K562 (cell line): Measurements from ENCODE around the gene DHRS13. TPM values are rescaled to one million over a fixed set of nuclear protein-coding genes. Genes with fewer than 3 reads are reported as not detected.

ENCODE experiments used
- ATAC-seq: fragments of 200-7000 bp; cut with Tn5 transposase; 3 replicates; pipeline ENCODE4 v1.9.1; 2020; ENCODE audit warnings: moderate library complexity
- BruUV-seq: library from RNA; stranded (reverse); fragments of 400-500 nt; replicated peaks from 2 replicates; lab custom pipeline; 2021; lab: Mats Ljungman, UMichigan
- CTCF ChIA-PET: fragments of 300-600 bp; formaldehyde crosslinking; extraction: SDS; loops from one replicate; lab custom pipeline; 2021; ENCODE audit warnings: low intra/inter-chr PET ratio; lab: Yijun Ruan, JAX
- POLR2A ChIA-PET: fragments of 300-600, 350-650 bp; sonication (Branson Sonifier 250); formaldehyde crosslinking; extraction: SDS; loops from one replicate; lab custom pipeline; 2021; ENCODE audit warnings: antibody characterized with exemption, inconsistent platforms; lab: Yijun Ruan, JAX
- DNase-seq, 4 experiments: peaks; one replicate each; pipeline versions ENCODE4 v3.0.0 to v3.0.0-alpha.2; 2011 to 2018; ENCODE audit warnings: low spot score in 3 of 4, mixed read lengths in 3 of 4; ENCODE audit errors: extremely low read depth in 1 of 4
- FAIRE-seq: peaks from 2 replicates; lab custom pipeline; 2011; peaks lifted over from hg19 to GRCh38; lab: Jason Lieb, UNC
- H2AFZ ChIP-seq: 2 replicates; pipeline ENCODE4 v1.6.0; 2011; ENCODE audit warnings: low read depth, low read length, control low read depth, inconsistent platforms
- H3K27ac ChIP-seq: fragments of 200-600 bp; 3 replicates; pipeline ENCODE4 v1.8.0; 2011; ENCODE audit warnings: low read depth, mild to moderate bottlenecking, control low read depth, inconsistent platforms, low read length, moderate library complexity, mixed read lengths; ENCODE audit errors: extremely low read depth
- H3K27me3 ChIP-seq, 2 experiments: fragments of 300-600 bp in 1 of 2; 2 replicates in 1 of 2; 3 replicates in 1 of 2; pipeline versions ENCODE4 v1.6.0 to v1.8.0; 2011; ENCODE audit warnings: inconsistent platforms in 2 of 2, low read length in 2 of 2, mild to moderate bottlenecking in 1 of 2, mixed read lengths in 1 of 2, moderate library complexity in 1 of 2; ENCODE audit not compliant: control insufficient read depth in 2 of 2, insufficient read depth in 2 of 2
- H3K36me3 ChIP-seq: fragments of 300-600 bp; 3 replicates; pipeline ENCODE4 v1.8.0; 2011; ENCODE audit warnings: mild to moderate bottlenecking, low read length, inconsistent platforms; ENCODE audit not compliant: control insufficient read depth, insufficient read depth
- H3K4me1 ChIP-seq, 2 experiments: fragments of 200-600 bp in 1 of 2; replicated peaks in 1 of 2; 2 replicates in 1 of 2; 3 replicates in 1 of 2; pipeline versions ENCODE4 v1.5.1 to v1.8.0; 2011; ENCODE audit warnings: inconsistent platforms in 2 of 2, low read length in 2 of 2, mild to moderate bottlenecking in 1 of 2, mixed read lengths in 1 of 2, moderate library complexity in 1 of 2; ENCODE audit not compliant: control insufficient read depth in 2 of 2, insufficient read depth in 2 of 2
- H3K4me2 ChIP-seq: 2 replicates; pipeline ENCODE4 v1.6.1; 2011; ENCODE audit warnings: low read length, control low read depth, inconsistent platforms, mixed read lengths; ENCODE audit not compliant: insufficient read depth
- H3K4me3 ChIP-seq: fragments of 200-600 bp; sonication (generic), shearing (Covaris generic); 2 replicates; pipeline ENCODE4 v1.5.1; 2016; ENCODE audit warnings: control low read depth, inconsistent platforms
- H3K79me2 ChIP-seq: fragments of 200-600 bp; 3 replicates; pipeline ENCODE4 v1.8.0; 2011; ENCODE audit warnings: low read length, inconsistent platforms; ENCODE audit not compliant: control insufficient read depth, insufficient read depth
- H3K9ac ChIP-seq, 2 experiments: 2 replicates each; pipeline versions ENCODE4 v1.6.0 to v1.6.1; 2011; ENCODE audit warnings: low read depth in 2 of 2, low read length in 2 of 2, control low read depth in 1 of 2, inconsistent platforms in 1 of 2, mild to moderate bottlenecking in 1 of 2, mixed read lengths in 1 of 2; ENCODE audit not compliant: insufficient read depth in 1 of 2
- H3K9me1 ChIP-seq: one replicate; pipeline ENCODE4 v1.6.0; 2011; ENCODE audit warnings: inconsistent platforms, mild to moderate bottlenecking, low read length, moderate library complexity; ENCODE audit not compliant: control insufficient read depth, insufficient read depth
- H3K9me3 ChIP-seq: replicated peaks from 2 replicates; pipeline ENCODE4 v1.5.1; 2011; ENCODE audit warnings: low read depth, low read length, inconsistent platforms; ENCODE audit not compliant: control insufficient read depth, insufficient read depth
- H4K20me1 ChIP-seq: replicated peaks from 2 replicates; pipeline ENCODE4 v1.6.1; 2011; ENCODE audit warnings: low read length, inconsistent platforms, mixed read lengths; ENCODE audit not compliant: control insufficient read depth, insufficient read depth
- ARID1B ChIP-seq: fragments of 450-650 bp; IDR thresholded peaks from 2 replicates; pipeline ENCODE4 v1.6.1; 2016; ENCODE audit warnings: antibody characterized with exemption, mild to moderate bottlenecking, inconsistent platforms
- CREB3L1 ChIP-seq: fragments of 450-650 bp; IDR thresholded peaks from 2 replicates; pipeline ENCODE4 v1.6.1; 2014; ENCODE audit warnings: low read depth, mild to moderate bottlenecking, moderate library complexity, borderline replicate concordance
- EHMT2 ChIP-seq: fragments of 450-650 bp; IDR thresholded peaks from 2 replicates; pipeline ENCODE4 v1.6.1; 2018; ENCODE audit warnings: antibody characterized with exemption
- HEY1 ChIP-seq: fragments of 250-450 bp; sonication (Bioruptor Pico); IDR thresholded peaks from 2 replicates; pipeline ENCODE4 v1.5.0; 2020; ENCODE audit warnings: mild to moderate bottlenecking, moderate library complexity, borderline replicate concordance
- MYBL2 ChIP-seq, 2 experiments: fragments of 450-650 bp in 1 of 2; sonication (generic) in 1 of 2; formaldehyde crosslinking in 1 of 2; IDR thresholded peaks; 2 replicates each; pipeline versions ENCODE4 v1.6.1 to v1.8.1; 2017 to 2022; ENCODE audit warnings: borderline replicate concordance in 1 of 2, inconsistent platforms in 1 of 2, low read depth in 1 of 2, mild to moderate bottlenecking in 1 of 2, missing genetic modification reagents in 1 of 2, moderate library complexity in 1 of 2
- NCOR1 ChIP-seq: fragments of 450-650 bp; IDR thresholded peaks from 2 replicates; pipeline ENCODE4 v1.6.1; 2016; ENCODE audit warnings: mild to moderate bottlenecking, moderate library complexity
- NFIC ChIP-seq: fragments of 450-650 bp; IDR thresholded peaks from 2 replicates; pipeline ENCODE4 v1.6.1; 2017; ENCODE audit warnings: mild to moderate bottlenecking, inconsistent platforms
- YY1 ChIP-seq, 3 experiments: IDR thresholded peaks; 2 replicates each; pipeline ENCODE4 v1.6.1; 2011; ENCODE audit warnings: low read length in 2 of 3, mild to moderate bottlenecking in 2 of 3, moderate library complexity in 2 of 3, borderline replicate concordance in 1 of 3, control low read depth in 1 of 3, low read depth in 1 of 3; ENCODE audit not compliant: insufficient read depth in 3 of 3, insufficient replicate concordance in 2 of 3, control insufficient read depth in 1 of 3, insufficient read length in 1 of 3; ENCODE audit errors: extremely low read depth in 1 of 3
- ZNF3 ChIP-seq: fragments of 250-450 bp; sonication (Bioruptor Pico); IDR thresholded peaks from 2 replicates; pipeline ENCODE4 v1.5.0; 2021; ENCODE audit warnings: mild to moderate bottlenecking, moderate library complexity
- ZNF512 ChIP-seq: IDR thresholded peaks from 2 replicates; pipeline ENCODE4 v1.6.1; 2016; ENCODE audit warnings: missing genetic modification characterization, missing compliant biosample characterization
- ZNF609 ChIP-seq: sonication (generic); formaldehyde crosslinking; IDR thresholded peaks from 2 replicates; pipeline ENCODE4 v1.8.1; 2023; ENCODE audit warnings: missing genetic modification reagents, mild to moderate bottlenecking, borderline replicate concordance
- WGBS: fragments of 100-300 bp; shearing (Covaris generic); methylation state at CpG from one replicate; pipeline ENCODE4 v1.1.6; 2016; ENCODE audit warnings: low coverage, mixed read lengths; ENCODE audit not compliant: insufficient coverage; ENCODE audit errors: missing lambda C conversion rate; 5-methylcytosine and 5-hydroxymethylcytosine counted together
- in situ Hi-C: fragments of 300-500 bp; cut with MboI; formaldehyde crosslinking; loops from 4 replicates; pipeline ENCODE4 v1.15.0; 2018; ENCODE audit warnings: inconsistent platforms, mixed read lengths
- intact Hi-C: fragments of 100-400 bp; cut with micrococcal nuclease; formaldehyde crosslinking; loops from 2 replicates; pipeline ENCODE4 v1.14.2; 2022
- polyA plus RNA-seq, 8 experiments: library from polyadenylated mRNA; depleted of rRNA in 4 of 8; stranded (reverse) in 5 of 8; unstranded in 3 of 8; fragments of >200 nt; fragmentation: Nextera tagmentation in 2 of 8; fragmentation: Illumina TruSeq in 1 of 8; extraction: Ambion mirVana in 2 of 8; extraction: Trizol in 1 of 8; gene quantifications; 2 replicates each; pipeline versions ENCODE4 v1.2.1 to v1.2.3, GENCODE V29; 2011 to 2014; ENCODE audit warnings: inconsistent platforms in 1 of 8, missing spikeins in 1 of 8
- total RNA-seq, 7 experiments: library from RNA; depleted of rRNA in 6 of 7; stranded (reverse); fragments of >200 nt in 6 of 7; fragmentation: Illumina TruSeq in 2 of 7; extraction: Trizol in 2 of 7; gene quantifications; 2 replicates each; pipeline versions ENCODE4 v1.2.1 to v1.2.3, GENCODE V29; 2011 to 2021; ENCODE audit warnings: low replicate concordance in 1 of 7

DHRS13 gene
- total and polyA plus RNA-seq, 9 of the 15 experiments (the other 6 are each of a cell fraction or from before 2014, with no cell fraction given): 0.32 to 52.3 (median 34.3) TPM; not detected in 1

GRCh38 chr17:28879886-28880571 lies 22.9 kb downstream of the DHRS13 start:
- Histone ChIP-seq H3K4me3 (no peak overlapping the region), H3K27ac (peak overlapping the region; percentile 4; the same call in 2 of the 3 replicates), H3K9me1 (no peaks in the 10 kb centered on the region), H3K9me3 (peaks cover 3% of the 10 kb centered on the region), H3K79me2 (no peaks in the 10 kb centered on the region), H3K4me2 (peak overlapping the region; percentile 38; the same call in 1 of the 2 replicates), H3K36me3 (peaks cover 66% of the 10 kb centered on the region), H4K20me1 (no peaks in the 10 kb centered on the region), H2AFZ (no peak overlapping the region), H3K27me3 (no peaks in the 10 kb centered on the region), H3K9ac (peak overlapping the region in 1 of 2 experiments; percentile 86; a peak in 3 of 4 replicates), H3K4me1 (peaks cover 21 to 46% of the 10 kb centered on the region in 2 experiments; a peak in 4 of 5 replicates)
- DNase-seq (peak in 2 of 4 experiments; percentile 72), FAIRE-seq (peak; percentile 85), ATAC-seq (peak; percentile 65)
- ChIA-PET CTCF (interaction anchor here (1.4 kb wide), 1 partner anchor 117 kb away, joined by 9 read pairs; no protein-coding TSS in a partner anchor), POLR2A (interaction anchor here (0.6 to 4.3 kb wide), 4 partner anchors 8 to 154 kb away, joined by 3 to 29 read pairs (median 4); partner anchors contain the start of gene TLCD1)
- WGBS: 26% methylated on average over 9 of the region's 9 CpGs
- intact Hi-C loops (loop anchor here (1.0 kb wide), 2 partner anchors 31 to 117 kb away; no protein-coding TSS in a partner anchor), in situ Hi-C loops (no loop called here)
- TSS peak; percentile 57 for BruUV-seq
- TF ChIP-seq ZNF3: no peak
- TF ChIP-seq EHMT2: no peak
- no peak for TF ChIP-seq YY1 (IDR thresholded peaks at IDR 0.05; ENCODE audit: borderline replicate concordance in 1 of 3, control insufficient read depth in 1 of 3, extremely low read depth in 1 of 3, insufficient read depth in 3 of 3, insufficient read length in 1 of 3, insufficient replicate concordance in 2 of 3, low read depth in 1 of 3, low read length in 2 of 3)
- peak; percentile 73; the same call in 1 of the 2 replicates for TF ChIP-seq ARID1B
- no peak for TF ChIP-seq MYBL2 (IDR thresholded peaks at IDR 0.05; ENCODE audit: low read depth)
- TF ChIP-seq MYBL2 (CRISPR knock-in tag; IDR thresholded peaks at IDR 0.05; ENCODE audit: borderline replicate concordance): no peak
- TF ChIP-seq ZNF609: no peak
- TF ChIP-seq CREB3L1: no peak
- TF ChIP-seq NCOR1: peak; percentile 57; the same call in 1 of the 2 replicates
- TF ChIP-seq HEY1: no peak
- TF ChIP-seq NFIC: peak; percentile 40
- no peak for TF ChIP-seq ZNF512 (tag)
